IMR-90 (cell line): Measurements from ENCODE around the gene FLT3. TPM values are rescaled to one million over a fixed set of nuclear protein-coding genes. Genes with fewer than 3 reads are reported as not detected.

Experiments used
- ATAC-seq: fragments of 200-7000 bp; cut with Tn5 transposase; 2 replicates; pipeline ENCODE4 v1.9.1; 2020; ENCODE audit warnings: low read depth, mild to moderate bottlenecking, moderate library complexity
- BruUV-seq: library from RNA; stranded (reverse); fragments of 400-500 nt; replicated peaks from 2 replicates; lab custom pipeline; 2021; lab: Mats Ljungman, UMichigan
- CTCF ChIA-PET: fragments of 300-600 bp; formaldehyde crosslinking; extraction: SDS; loops from one replicate; lab custom pipeline; 2021; ENCODE audit warnings: antibody characterized with exemption; lab: Yijun Ruan, JAX
- POLR2A ChIA-PET: fragments of 300-600 bp; sonication (Branson Sonifier 250); formaldehyde crosslinking; loops from one replicate; lab custom pipeline; 2022; ENCODE audit warnings: antibody characterized with exemption; ENCODE audit not compliant: unreplicated experiment; lab: Charles Lee
- DNase-seq: peaks from one replicate; pipeline ENCODE4 v3.0.0; 2013
- H2AFZ ChIP-seq: replicated peaks from 2 replicates; pipeline ENCODE3; 2013; ENCODE audit warnings: low read length, mild to moderate bottlenecking; ENCODE audit not compliant: poor library complexity
- H2AK5ac ChIP-seq: 2 replicates; pipeline ENCODE4 v1.6.1; 2013; ENCODE audit warnings: low read depth, low read length, inconsistent platforms
- H2AK9ac ChIP-seq: replicated peaks from 2 replicates; pipeline ENCODE3; 2013; ENCODE audit warnings: mild to moderate bottlenecking, low read depth, low read length, moderate library complexity; ENCODE audit not compliant: poor library complexity
- H2BK120ac ChIP-seq: 2 replicates; pipeline ENCODE4 v1.6.1; 2013; ENCODE audit warnings: low read depth, low read length, inconsistent platforms
- H2BK15ac ChIP-seq: 3 replicates; pipeline ENCODE4 v1.6.1; 2013; ENCODE audit warnings: low read depth, low read length, inconsistent platforms
- H2BK20ac ChIP-seq: 2 replicates; pipeline ENCODE4 v1.6.1; 2013; ENCODE audit warnings: low read depth, mild to moderate bottlenecking, inconsistent platforms, low read length, moderate library complexity
- H2BK5ac ChIP-seq: 2 replicates; pipeline ENCODE4 v1.6.1; 2013; ENCODE audit warnings: mild to moderate bottlenecking, low read depth, low read length, inconsistent platforms; ENCODE audit not compliant: poor library complexity, severe bottlenecking
- H3K14ac ChIP-seq: replicated peaks from 2 replicates; pipeline ENCODE4 v1.6.1; 2013; ENCODE audit warnings: low read depth, low read length, inconsistent platforms
- H3K18ac ChIP-seq: 2 replicates; pipeline ENCODE4 v1.6.1; 2013; ENCODE audit warnings: low read depth, low read length, control low read depth
- H3K23ac ChIP-seq: 2 replicates; pipeline ENCODE4 v1.6.1; 2013; ENCODE audit warnings: low read depth, low read length, inconsistent platforms
- H3K27ac ChIP-seq: 2 replicates; pipeline ENCODE4 v1.5.1; 2013; ENCODE audit warnings: mild to moderate bottlenecking, control low read depth, low read length; ENCODE audit not compliant: insufficient read depth
- H3K27me3 ChIP-seq: 2 replicates; pipeline ENCODE4 v1.6.1; 2013; ENCODE audit warnings: low read length; ENCODE audit not compliant: control insufficient read depth, insufficient read depth
- H3K36me3 ChIP-seq: 2 replicates; pipeline ENCODE4 v1.6.1; 2013; ENCODE audit warnings: low read length, mixed read lengths; ENCODE audit not compliant: control insufficient read depth, insufficient read depth
- H3K4ac ChIP-seq: 2 replicates; pipeline ENCODE4 v1.6.1; 2013; ENCODE audit warnings: low read depth, low read length, inconsistent platforms
- H3K4me1 ChIP-seq: 2 replicates; pipeline ENCODE4 v1.6.1; 2013; ENCODE audit warnings: low read length, mixed read lengths; ENCODE audit not compliant: control insufficient read depth, insufficient read depth
- H3K4me2 ChIP-seq: 2 replicates; pipeline ENCODE4 v1.6.1; 2013; ENCODE audit warnings: low read depth, mild to moderate bottlenecking, control low read depth, low read length, moderate library complexity
- H3K4me3 ChIP-seq: 2 replicates; pipeline ENCODE4 v1.5.1; 2013; ENCODE audit warnings: low read depth, mild to moderate bottlenecking, control low read depth, low read length, moderate library complexity; ENCODE audit not compliant: insufficient read depth
- H3K56ac ChIP-seq: 2 replicates; pipeline ENCODE4 v1.6.1; 2013; ENCODE audit warnings: low read length, inconsistent platforms; ENCODE audit not compliant: insufficient read depth; ENCODE audit errors: extremely low read depth
- H3K79me1 ChIP-seq, 2 experiments: 2 replicates each; pipeline ENCODE4 v1.6.1; 2013; ENCODE audit warnings: low read length in 2 of 2, inconsistent platforms in 1 of 2, low read depth in 1 of 2
- H3K9ac ChIP-seq: 2 replicates; pipeline ENCODE4 v1.6.1; 2013; ENCODE audit warnings: low read depth, low read length, control low read depth
- H3K9me1 ChIP-seq: 2 replicates; pipeline ENCODE4 v1.6.1; 2013; ENCODE audit warnings: low read length, inconsistent platforms; ENCODE audit not compliant: insufficient read depth
- H3K9me3 ChIP-seq: 2 replicates; pipeline ENCODE4 v1.6.1; 2013; ENCODE audit warnings: low read length; ENCODE audit not compliant: control insufficient read depth, insufficient read depth
- H4K20me1 ChIP-seq: 2 replicates; pipeline ENCODE4 v1.6.1; 2013; ENCODE audit warnings: low read length, inconsistent platforms; ENCODE audit not compliant: insufficient read depth
- H4K5ac ChIP-seq: 2 replicates; pipeline ENCODE4 v1.6.1; 2013; ENCODE audit warnings: mild to moderate bottlenecking, low read depth, low read length, control low read depth
- H4K8ac ChIP-seq, 2 experiments: 2 replicates each; pipeline ENCODE4 v1.6.1; 2013; ENCODE audit warnings: low read depth in 2 of 2, low read length in 2 of 2, control low read depth in 1 of 2, inconsistent platforms in 1 of 2
- H4K91ac ChIP-seq: 2 replicates; pipeline ENCODE4 v1.6.1; 2013; ENCODE audit warnings: low read depth, low read length, inconsistent platforms; ENCODE audit not compliant: insufficient read depth
- CTCF ChIP-seq: conservative IDR thresholded peaks from 2 replicates; pipeline ENCODE4 v1.5.1; 2012; ENCODE audit warnings: mild to moderate bottlenecking, low read depth, low read length, improper control_type of control experiment
- MAFK ChIP-seq: IDR thresholded peaks from 2 replicates; pipeline ENCODE4 v1.6.1; 2012; ENCODE audit warnings: low read depth, low read length, improper control_type of control experiment
- MAZ ChIP-seq: IDR thresholded peaks from 2 replicates; pipeline ENCODE4 v1.6.1; 2012; ENCODE audit warnings: low read depth, mild to moderate bottlenecking, low read length, improper control_type of control experiment, moderate library complexity, borderline replicate concordance
- MXI1 ChIP-seq: IDR thresholded peaks from 2 replicates; pipeline ENCODE4 v1.6.1; 2012; ENCODE audit warnings: low read depth, mild to moderate bottlenecking, low read length, moderate library complexity, borderline replicate concordance
- RFX5 ChIP-seq: IDR thresholded peaks from 2 replicates; pipeline ENCODE4 v1.8.0; 2012; ENCODE audit warnings: low read depth, mild to moderate bottlenecking, low read length, moderate library complexity
- WGBS, 2 experiments: methylation state at CpG; one replicate each; pipeline versions ENCODE4 v1.1.5 to v1.1.7; 2013; ENCODE audit warnings: missing lambda C conversion rate in 2 of 2; ENCODE audit not compliant: insufficient read length in 1 of 2; ENCODE audit errors: extremely low coverage in 2 of 2; 5-methylcytosine and 5-hydroxymethylcytosine counted together
- dilution Hi-C: fragments of 300-500 bp; cut with HindIII; formaldehyde crosslinking; loops from one replicate; pipeline ENCODE4 v1.14.3; 2018; ENCODE audit warnings: low sequenced_read_pairs; ENCODE audit not compliant: unreplicated experiment
- in situ Hi-C: fragments of 300-500 bp; cut with MboI; formaldehyde crosslinking; loops from 3 replicates; pipeline ENCODE4 v1.14.3; 2019; ENCODE audit warnings: low sequenced_read_pairs, inconsistent platforms, mixed read lengths
- intact Hi-C: fragments of 100-400 bp; cut with micrococcal nuclease; formaldehyde crosslinking; loops from 2 replicates; pipeline ENCODE4 v1.10.0; 2022
- polyA plus RNA-seq, 3 experiments: library from polyadenylated mRNA; depleted of rRNA; stranded (reverse); fragments of >200 nt; gene quantifications; 2 replicates each; pipeline ENCODE4 v1.2.3, GENCODE V29; 2012; ENCODE audit warnings: low replicate concordance in 1 of 3
- total RNA-seq: library from RNA; depleted of rRNA; stranded (reverse); fragments of >200 nt; gene quantifications from 2 replicates; pipeline ENCODE4 v1.2.3, GENCODE V29; 2012

The FLT3 gene
- total and polyA plus RNA-seq, 2 of the 4 experiments (the other 2 are of a cell fraction), result not detected

GRCh38 chr13:27960362-27961226 lies 139.8 kb downstream of the FLT3 start:
- Histone ChIP-seq H3K14ac (no peak overlapping the region), H2AK9ac (no peak overlapping the region), H3K4ac (no peak overlapping the region), H3K79me1 (no peaks in the 10 kb centered on the region), H3K4me2 (peak overlapping the region; percentile 38; the same call in 1 of the 2 replicates), H3K27me3 (peaks cover 87% of the 10 kb centered on the region), H3K4me1 (peaks cover 3% of the 10 kb centered on the region; the same call in 1 of the 2 replicates), H4K8ac (no peak overlapping the region), H4K5ac (no peak overlapping the region), H3K9ac (no peak overlapping the region), H2BK5ac (no peak overlapping the region), H2BK15ac (no peak overlapping the region), H2BK20ac (no peak overlapping the region), H3K4me3 (no peak overlapping the region), H3K9me1 (no peaks in the 10 kb centered on the region), H3K23ac (no peak overlapping the region), H3K9me3 (no peaks in the 10 kb centered on the region), H3K36me3 (no peaks in the 10 kb centered on the region), H3K56ac (no peak overlapping the region), H2AFZ (peak overlapping the region; percentile 10), H2BK120ac (no peak overlapping the region), H4K20me1 (no peaks in the 10 kb centered on the region), H4K91ac (no peak overlapping the region), H3K27ac (no peak overlapping the region), H2AK5ac (no peak overlapping the region), H3K18ac (no peak overlapping the region)
- POLR2A ChIA-PET, result interaction anchor here (0.5 kb wide), 1 partner anchor 90 kb away, joined by 4 read pairs; no protein-coding TSS in a partner anchor
- in situ Hi-C loops (no loop called here), intact Hi-C loops (no loop called here), dilution Hi-C loops (no loop called here)
- ATAC-seq (peak; percentile 52), DNase-seq (no peak)
- TF ChIP-seq MAFK (no peak), MAZ (no peak), MXI1 (no peak), RFX5 (no peak), CTCF (peak; percentile 25; the same call in 1 of the 2 replicates)
- CTCF ChIA-PET, result no interaction called here
- WGBS, 2 experiments, result 2% methylated on average over 20 of the region's 73 CpGs; no CpG with 5 or more reads in 1 of the 2 experiments
- no TSS peak for BruUV-seq
